HG03571 (cell line): ENCODE measurements around the gene MRM3.
"Not testable (repeated sequence)": the region's sequence is repeated elsewhere in the genome, so short reads cannot be mapped to it uniquely, and the experiment has no call there.

Source experiments
- ATAC-seq: cut with Tn5 transposase; IDR thresholded peaks from one replicate; pipeline ENCODE4 v1.9.1; 2021; ENCODE audit not compliant: unreplicated experiment

MRM3 gene

DNA sequence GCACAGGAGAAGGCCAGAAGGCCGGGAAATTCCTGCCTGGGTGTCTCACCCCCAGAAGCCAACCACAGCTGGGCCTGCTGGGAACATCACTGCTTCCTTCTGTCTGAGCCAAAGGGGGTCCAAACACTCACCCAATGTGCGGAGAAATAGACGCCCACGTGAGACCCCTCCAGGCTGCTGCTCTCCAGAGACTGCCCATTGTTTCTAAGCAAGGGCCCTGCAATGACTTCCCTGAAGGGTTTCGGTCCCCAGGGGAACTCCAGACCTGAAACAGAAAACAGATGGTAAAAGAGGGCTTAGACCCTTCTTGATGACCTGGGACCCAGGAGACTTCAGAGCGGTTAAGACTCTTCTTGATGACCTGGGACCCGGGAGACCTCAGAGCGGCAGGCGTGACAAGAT lies 41.3 kb downstream of the MRM3 start:
- no peak for ATAC-seq

DNA sequence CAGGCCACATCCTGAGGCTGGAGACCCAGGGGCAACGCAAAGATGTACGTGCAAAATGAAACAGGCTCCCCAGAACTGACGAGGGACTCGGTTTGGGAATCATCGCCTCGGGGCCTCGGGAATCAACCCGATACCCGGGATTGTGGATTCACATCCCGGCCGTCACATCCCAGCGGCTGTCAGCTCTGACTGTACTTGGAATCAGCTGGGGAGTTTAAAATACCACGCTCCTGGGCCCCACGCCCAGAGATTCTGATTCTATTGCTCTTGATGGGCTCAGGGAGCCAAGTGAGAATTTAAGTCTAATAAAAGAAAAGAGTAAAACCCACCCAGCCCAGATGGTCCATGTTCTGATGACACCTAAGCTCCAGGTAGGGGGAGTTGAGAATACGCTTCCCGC lies 42.2 kb downstream of the MRM3 start:
- no peak for ATAC-seq

- ATAC-seq = no peak
Measured at GRCh38 chr17:825216-825615, 43.1 kb downstream of the MRM3 start.

GRCh38 chr17:826778-827177 lies 44.6 kb downstream of the MRM3 start:
- ATAC-seq = no peak

- no peak for ATAC-seq
Measured at GRCh38 chr17:828761-829160, 46.6 kb downstream of the MRM3 start.

DNA sequence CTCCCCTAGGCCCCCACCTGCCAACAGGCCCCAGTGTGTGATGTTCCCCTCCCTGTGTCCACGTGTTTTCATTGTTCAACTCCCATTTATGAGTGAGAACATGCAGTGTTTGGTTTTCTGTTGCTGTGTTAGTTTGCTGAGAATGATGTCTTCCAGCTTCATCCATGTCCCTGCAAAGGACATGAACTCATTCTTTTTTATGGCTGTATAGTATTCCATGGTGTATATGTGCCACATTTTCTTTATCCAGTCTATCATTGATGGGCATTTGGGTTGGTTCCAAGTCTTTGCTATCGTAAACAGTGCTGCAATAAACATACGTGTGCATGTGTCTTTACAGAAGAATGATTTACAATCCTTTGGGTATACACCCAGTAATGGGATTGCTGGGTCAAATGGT lies 47.5 kb downstream of the MRM3 start:
- ATAC-seq = not testable (repeated sequence)

GRCh38 chr17:830381-830780 lies 48.2 kb downstream of the MRM3 start:
- ATAC-seq = no peak

DNA sequence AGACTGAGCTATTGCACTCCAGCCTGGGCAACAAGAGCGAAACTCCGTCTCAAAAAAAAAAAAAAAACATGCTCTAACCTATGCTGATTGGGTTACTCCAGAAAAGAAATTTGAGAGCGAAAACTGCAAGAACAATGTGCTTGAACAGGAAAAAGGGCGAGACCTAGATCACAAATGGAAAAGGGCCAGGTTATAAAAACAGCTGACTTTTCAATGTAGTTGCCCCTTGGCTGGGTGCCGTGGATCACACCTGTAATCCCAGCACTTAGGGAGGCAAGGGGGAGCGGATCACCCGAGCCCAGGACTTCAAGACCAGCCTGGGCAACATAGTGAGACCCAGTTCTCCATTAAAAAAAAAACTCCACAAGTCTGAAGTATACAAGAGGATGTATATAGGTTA lies 48.8 kb downstream of the MRM3 start:
- ATAC-seq = no peak

GRCh38 chr17:834136-834535 lies 52.0 kb downstream of the MRM3 start:
- ATAC-seq = no peak

DNA sequence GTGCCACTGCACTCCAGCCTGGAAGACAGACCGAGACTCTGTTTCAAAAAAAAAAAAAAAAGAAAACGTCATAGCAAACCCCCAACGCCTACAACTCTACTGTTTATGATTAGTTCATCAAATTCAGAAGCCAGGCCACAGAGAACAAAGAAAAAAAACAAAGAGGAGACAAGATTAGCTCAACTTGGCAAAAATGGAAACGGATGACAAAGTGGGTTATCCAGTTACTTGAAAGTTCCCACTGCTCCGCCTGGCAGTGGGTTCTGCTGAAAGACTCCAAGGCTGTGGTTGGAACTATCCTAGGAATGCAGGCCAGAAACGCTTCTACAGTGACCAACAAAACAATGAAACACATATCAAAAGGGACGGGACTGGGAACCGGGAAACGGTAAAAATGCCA lies 53.1 kb downstream of the MRM3 start:
- no peak for ATAC-seq

DNA sequence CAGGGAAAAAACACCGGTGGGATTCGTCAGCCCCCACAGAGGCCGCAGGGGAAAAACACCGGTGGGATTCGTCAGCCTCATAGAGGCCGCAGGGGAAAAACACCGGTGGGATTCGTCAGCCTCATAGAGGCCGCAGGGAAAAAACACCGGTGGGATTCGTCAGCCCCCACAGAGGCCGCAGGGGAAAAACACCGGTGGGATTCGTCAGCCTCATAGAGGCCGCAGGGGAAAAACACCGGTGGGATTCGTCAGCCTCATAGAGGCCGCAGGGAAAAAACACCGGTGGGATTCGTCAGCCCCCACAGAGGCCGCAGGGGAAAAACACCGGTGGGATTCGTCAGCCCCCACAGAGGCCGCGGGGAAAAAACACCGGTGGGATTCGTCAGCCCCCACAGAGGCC lies 53.6 kb downstream of the MRM3 start:
- ATAC-seq = not testable (repeated sequence)

DNA sequence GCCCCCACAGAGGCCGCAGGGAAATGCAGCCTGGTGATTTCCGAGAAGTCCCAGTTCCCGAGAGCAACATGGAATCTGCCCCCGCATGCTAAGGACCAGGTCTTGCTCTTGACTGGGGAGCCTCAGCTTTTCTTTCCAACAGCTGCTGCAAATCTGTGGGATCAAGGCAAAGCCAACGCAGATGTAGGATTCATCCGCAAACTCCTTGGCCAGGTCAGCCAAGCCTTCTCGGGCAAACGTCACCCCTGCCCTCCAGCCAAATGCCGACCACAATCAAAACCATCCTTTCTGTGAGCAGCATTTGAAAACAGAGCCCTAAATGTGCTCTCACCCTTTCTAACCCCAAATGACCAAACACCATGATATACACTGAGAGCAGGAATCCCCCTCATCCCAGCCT lies 54.0 kb downstream of the MRM3 start:
- ATAC-seq = no peak

DNA sequence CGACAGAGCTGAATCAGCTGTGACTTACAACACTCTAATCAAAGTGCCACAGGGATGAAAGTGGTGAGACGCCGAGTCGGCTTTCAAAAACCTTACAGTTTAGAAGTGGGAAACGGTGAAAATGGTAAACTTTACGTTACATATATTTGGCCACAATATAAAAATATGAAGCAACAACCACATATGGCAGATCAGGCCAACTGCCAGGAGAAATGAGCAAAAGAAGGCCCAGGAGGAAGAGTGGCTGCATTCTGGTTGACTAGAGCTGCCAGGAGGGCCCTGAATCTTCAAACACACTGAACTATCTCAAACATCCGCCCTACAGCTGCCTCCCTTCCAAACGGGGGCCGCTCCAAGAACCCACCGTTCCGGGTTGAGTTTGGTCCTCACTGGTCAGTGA lies 56.3 kb downstream of the MRM3 start:
- no peak for ATAC-seq

DNA sequence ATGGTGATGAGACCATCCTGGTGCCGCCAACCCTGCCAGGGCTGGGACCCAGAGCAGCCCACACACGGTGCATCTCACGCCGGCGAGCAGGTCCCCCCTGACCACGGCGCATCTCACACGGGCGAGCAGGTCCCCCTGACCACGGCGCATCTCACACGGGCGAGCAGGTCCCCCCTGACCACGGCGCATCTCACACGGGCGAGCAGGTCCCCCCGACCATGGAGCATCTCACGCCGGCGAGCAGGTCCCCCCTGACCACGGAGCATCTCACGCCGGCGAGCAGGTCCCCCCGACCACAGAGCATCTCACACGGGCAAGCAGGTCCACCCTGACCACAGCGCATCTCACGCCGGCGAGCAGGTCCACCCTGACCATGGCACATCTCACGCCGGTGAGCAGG lies 59.2 kb downstream of the MRM3 start:
- no peak for ATAC-seq
